Activated naive CD8-positive, alpha-beta T cell (primary cell): Measurements from ENCODE around the gene SLPI.

Source experiments
- H3K27ac Mint-ChIP-seq: one replicate; pipeline ENCODE4 v1.8.0; 2021; ENCODE audit warnings: mixed read lengths
- H3K27me3 Mint-ChIP-seq: one replicate; pipeline ENCODE4 v1.8.0; 2021; ENCODE audit warnings: mixed read lengths
- H3K36me3 Mint-ChIP-seq: one replicate; pipeline ENCODE4 v1.8.0; 2021; ENCODE audit warnings: mixed read lengths
- H3K4me1 Mint-ChIP-seq: one replicate; pipeline ENCODE4 v1.8.0; 2021; ENCODE audit warnings: low read depth, mixed read lengths
- H3K4me3 Mint-ChIP-seq: one replicate; pipeline ENCODE4 v1.8.0; 2021; ENCODE audit warnings: mild to moderate bottlenecking, mixed read lengths
- H3K9me3 Mint-ChIP-seq: one replicate; pipeline ENCODE4 v1.8.0; 2021; ENCODE audit warnings: low read depth, mixed read lengths

SLPI gene

DNA sequence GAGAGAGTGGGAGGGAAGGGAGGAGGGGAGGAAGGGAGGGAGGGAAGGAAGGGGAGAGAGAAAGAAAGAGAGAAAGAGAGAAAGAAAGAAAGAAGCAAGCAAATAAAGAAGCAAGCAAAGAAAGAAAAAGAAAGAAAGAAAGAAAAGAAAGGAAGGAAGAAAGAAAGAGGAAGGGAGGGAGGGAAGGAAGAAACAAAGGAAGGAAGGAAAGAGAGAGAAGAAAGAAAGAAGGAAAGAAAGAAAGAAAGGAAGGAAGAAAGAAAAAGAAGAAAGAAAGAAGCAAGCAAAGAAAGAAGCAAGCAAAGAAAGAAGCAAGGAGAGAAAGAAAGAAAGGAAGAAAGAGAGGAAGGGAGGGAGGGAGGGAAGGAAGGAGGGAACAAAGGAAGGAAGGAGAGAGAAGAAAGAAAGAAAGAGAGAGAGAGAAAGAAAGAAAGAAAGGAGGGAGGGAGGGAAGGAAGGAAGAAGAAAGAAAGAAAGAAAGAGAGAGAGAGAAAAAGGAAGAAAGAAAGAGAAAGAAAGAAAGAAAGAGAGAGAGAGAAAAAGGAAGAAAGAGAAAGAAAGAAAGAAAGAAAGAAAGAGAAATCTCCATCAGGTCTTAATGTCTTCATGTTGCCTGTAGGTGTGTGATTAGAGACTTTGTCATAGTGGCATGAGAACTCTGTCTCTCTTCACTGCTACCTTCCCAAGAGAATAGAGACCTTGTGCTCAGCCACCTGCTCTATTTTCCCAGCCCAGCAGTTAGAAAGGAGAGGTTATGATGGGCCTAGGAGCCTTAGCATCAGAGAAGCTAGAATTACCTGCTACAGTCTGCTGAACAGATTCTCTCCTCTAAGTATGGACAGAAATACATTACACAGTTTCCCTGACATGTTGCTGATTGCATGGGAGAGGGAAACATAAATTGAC, 42.5 kb downstream of the SLPI start:
- H3K9me3 Mint-ChIP-seq = no peaks in the 10 kb centered on the region
- H3K4me1 Mint-ChIP-seq = no peaks in the 10 kb centered on the region
- H3K27ac Mint-ChIP-seq = no peak overlapping the region
- H3K27me3 Mint-ChIP-seq = peaks cover 24% of the 10 kb centered on the region
- no peak overlapping the region for H3K4me3 Mint-ChIP-seq
- H3K36me3 Mint-ChIP-seq = no peaks in the 10 kb centered on the region

DNA sequence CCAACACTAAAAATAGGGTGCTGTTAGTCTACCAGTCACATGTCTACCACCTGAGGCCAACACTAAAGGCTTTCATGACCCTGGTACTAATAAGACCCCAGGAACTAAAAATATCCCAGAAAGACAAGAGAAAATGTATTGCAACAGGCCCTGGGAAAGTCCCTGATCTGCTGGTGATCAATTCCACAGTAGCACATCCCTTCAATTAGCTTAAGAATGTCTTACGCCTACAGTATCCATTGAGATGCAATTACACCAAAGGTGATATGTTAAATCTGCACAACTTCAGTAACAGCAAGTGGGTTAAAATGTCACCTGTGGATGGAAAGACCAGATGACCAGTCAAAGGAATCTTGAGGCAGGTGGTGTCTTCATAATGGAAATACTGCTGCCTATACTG, 44.4 kb downstream of the SLPI start:
- H3K36me3 Mint-ChIP-seq = no peaks in the 10 kb centered on the region
- H3K4me3 Mint-ChIP-seq = no peak overlapping the region
- no peaks in the 10 kb centered on the region for H3K9me3 Mint-ChIP-seq
- no peaks in the 10 kb centered on the region for H3K4me1 Mint-ChIP-seq
- peaks cover 31% of the 10 kb centered on the region for H3K27me3 Mint-ChIP-seq
- no peak overlapping the region for H3K27ac Mint-ChIP-seq

DNA sequence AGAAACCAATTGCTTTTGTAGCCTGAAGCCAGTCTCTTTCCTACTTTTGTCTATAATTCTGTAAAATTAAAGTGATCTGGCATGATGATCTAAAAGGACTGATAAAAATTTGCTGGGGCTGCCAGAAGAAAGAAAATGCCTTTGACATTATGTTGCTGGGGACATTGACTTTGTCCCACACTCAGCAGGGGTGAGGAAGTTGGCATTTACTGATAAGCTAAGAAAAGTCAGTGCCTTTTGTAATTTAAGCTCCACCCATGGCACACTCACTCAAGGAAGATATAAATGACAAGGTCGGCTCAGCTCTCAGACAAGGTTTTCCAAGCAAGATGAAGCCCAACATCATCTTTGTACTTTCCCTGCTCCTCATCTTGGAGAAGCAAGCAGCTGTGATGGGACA, 47.6 kb downstream of the SLPI start, which contains the start of gene SEMG1:
TSS of gene SEMG1 (plus strand) at position 309 of the 400 bp plus-strand sequence. CDS start at position 330, 21 bp downstream.
- H3K4me3 Mint-ChIP-seq = no peak within 1 kb of the TSS
- no peak within 1 kb of the TSS for H3K27ac Mint-ChIP-seq
- peaks cover 5% of the 10 kb centered on the region for H3K9me3 Mint-ChIP-seq
- H3K27me3 Mint-ChIP-seq = peaks cover 29% of the 10 kb centered on the region
- H3K4me1 Mint-ChIP-seq = no peaks in the 10 kb centered on the region
- no peaks in the 10 kb centered on the region for H3K36me3 Mint-ChIP-seq
